HEK293 (cell line): Measurements from ENCODE around the gene LHB.
"Not testable (repeated sequence)": the region's sequence is repeated elsewhere in the genome, so short reads cannot be mapped to it uniquely, and the experiment has no call there.

Experiments
- CTCF ChIA-PET: fragments of 350-600 bp; formaldehyde crosslinking; extraction: SDS; loops from one replicate; lab custom pipeline; 2021; ENCODE audit warnings: antibody characterized with exemption; lab: Yijun Ruan, JAX
- POLR2A ChIA-PET: fragments of 300-600 bp; formaldehyde crosslinking; extraction: SDS; loops from one replicate; lab custom pipeline; 2020; ENCODE audit warnings: antibody characterized with exemption, inconsistent platforms; lab: Yijun Ruan, JAX
- H3K27ac ChIP-seq: fragments of 200-500 bp; sonication (Bioruptor generic); 2 replicates; pipeline ENCODE4 v1.5.1; 2014; ENCODE audit warnings: low read depth, low read length, control low read depth, inconsistent platforms; ENCODE audit errors: extremely low read depth
- H3K36me3 ChIP-seq, 2 experiments: fragments of 200-500 bp in 1 of 2; sonication (Bioruptor generic) in 1 of 2; 1 replicate in 1 of 2; 2 replicates in 1 of 2; pipeline ENCODE4 v1.5.1; 2014 to 2017; ENCODE audit warnings: inconsistent platforms in 2 of 2, low read length in 2 of 2; ENCODE audit not compliant: control insufficient read depth in 2 of 2, insufficient read depth in 1 of 2
- H3K4me1 ChIP-seq: fragments of 200-500 bp; sonication (Bioruptor generic); 2 replicates; pipeline ENCODE4 v1.5.1; 2014; ENCODE audit warnings: mild to moderate bottlenecking, low read length, inconsistent platforms; ENCODE audit not compliant: control insufficient read depth, insufficient read depth
- H3K4me3 ChIP-seq: 2 replicates; pipeline ENCODE4 v1.5.1; 2011; ENCODE audit warnings: low read depth, mild to moderate bottlenecking, control low read depth, low read length, moderate library complexity
- H3K9me3 ChIP-seq: fragments of 200-500 bp; sonication (Bioruptor generic); 2 replicates; pipeline ENCODE4 v1.5.1; 2014; ENCODE audit warnings: low read depth, low read length, inconsistent platforms; ENCODE audit not compliant: control insufficient read depth, insufficient read depth
- GLIS2 ChIP-seq: fragments of 450-650 bp; formaldehyde crosslinking; IDR thresholded peaks from 2 replicates; pipeline ENCODE4 v1.5.1; 2016; ENCODE audit warnings: missing biosample characterization, missing genetic modification characterization
- KLF8 ChIP-seq: fragments of 450-650 bp; formaldehyde crosslinking; IDR thresholded peaks from 2 replicates; pipeline ENCODE4 v1.5.1; 2016; ENCODE audit warnings: missing biosample characterization, missing genetic modification characterization
- MEIS1 ChIP-seq: sonication (generic); formaldehyde crosslinking; IDR thresholded peaks from 2 replicates; pipeline ENCODE4 v1.8.1; 2022; ENCODE audit warnings: missing genetic modification reagents, mild to moderate bottlenecking, borderline replicate concordance
- SCRT1 ChIP-seq: fragments of 450-650 bp; formaldehyde crosslinking; IDR thresholded peaks from 2 replicates; pipeline ENCODE4 v1.5.1; 2016; ENCODE audit warnings: missing biosample characterization, missing genetic modification characterization, borderline replicate concordance
- ZBTB17 ChIP-seq: fragments of 450-650 bp; formaldehyde crosslinking; IDR thresholded peaks from 2 replicates; pipeline ENCODE4 v1.5.1; 2016; ENCODE audit warnings: missing biosample characterization, missing genetic modification characterization
- ZBTB44 ChIP-seq: fragments of 450-650 bp; IDR thresholded peaks from 2 replicates; pipeline ENCODE4 v1.5.1; 2018; ENCODE audit warnings: missing biosample characterization, mild to moderate bottlenecking, missing genetic modification characterization
- ZFP41 ChIP-seq: fragments of 450-650 bp; formaldehyde crosslinking; IDR thresholded peaks from 2 replicates; pipeline ENCODE4 v1.5.1; 2016; ENCODE audit warnings: missing biosample characterization, missing genetic modification characterization, borderline replicate concordance
- ZNF280D ChIP-seq: fragments of 450-650 bp; formaldehyde crosslinking; IDR thresholded peaks from 2 replicates; pipeline ENCODE4 v1.5.1; 2016; ENCODE audit warnings: missing biosample characterization, missing genetic modification characterization
- ZNF416 ChIP-seq: fragments of 450-650 bp; formaldehyde crosslinking; IDR thresholded peaks from 2 replicates; pipeline ENCODE4 v1.5.1; 2016; ENCODE audit warnings: missing biosample characterization, missing genetic modification characterization
- ZNF501 ChIP-seq: fragments of 450-650 bp; formaldehyde crosslinking; IDR thresholded peaks from 2 replicates; pipeline ENCODE4 v1.5.1; 2016; ENCODE audit warnings: missing biosample characterization, missing genetic modification characterization
- ZNF548 ChIP-seq: fragments of 450-650 bp; formaldehyde crosslinking; IDR thresholded peaks from 2 replicates; pipeline ENCODE4 v1.5.1; 2016; ENCODE audit warnings: missing biosample characterization, missing genetic modification characterization
- ZNF558 ChIP-seq: fragments of 450-650 bp; formaldehyde crosslinking; IDR thresholded peaks from 2 replicates; pipeline ENCODE4 v1.5.1; 2016; ENCODE audit warnings: missing biosample characterization, missing genetic modification characterization
- ZNF626 ChIP-seq: fragments of 450-650 bp; sonication (Bioruptor Pico); formaldehyde crosslinking; IDR thresholded peaks from 2 replicates; pipeline ENCODE4 v1.5.1; 2018; ENCODE audit warnings: missing biosample characterization, missing genetic modification characterization, inconsistent platforms
- ZNF660 ChIP-seq: fragments of 450-650 bp; IDR thresholded peaks from 2 replicates; pipeline ENCODE4 v1.5.1; 2018; ENCODE audit warnings: missing biosample characterization, mild to moderate bottlenecking, missing genetic modification characterization
- ZNF692 ChIP-seq: fragments of 450-650 bp; formaldehyde crosslinking; IDR thresholded peaks from 2 replicates; pipeline ENCODE4 v1.5.1; 2016; ENCODE audit warnings: missing biosample characterization, missing genetic modification characterization
- TF ChIP-seq, protein P1 (sequence below): fragments of 450-650 bp; formaldehyde crosslinking; IDR thresholded peaks from 2 replicates; pipeline ENCODE4 v1.5.1; 2016; ENCODE audit warnings: missing biosample characterization, missing genetic modification characterization
- TF ChIP-seq, protein P2 (sequence below): fragments of 450-650 bp; formaldehyde crosslinking; IDR thresholded peaks from 2 replicates; pipeline ENCODE4 v1.5.1; 2016; ENCODE audit warnings: missing biosample characterization, missing genetic modification characterization
- TF ChIP-seq, protein P3 (sequence below): sonication (generic); formaldehyde crosslinking; IDR thresholded peaks from 2 replicates; pipeline ENCODE4 v1.8.1; 2022; ENCODE audit warnings: mild to moderate bottlenecking, moderate library complexity, missing genetic modification reagents

Gene LHB

GRCh38 chr19:49056902-49057596 is 40.2 kb upstream of the LHB start:
- H3K9me3 ChIP-seq, H3K36me3 ChIP-seq, H3K4me1 ChIP-seq, H3K27ac ChIP-seq: not testable (repeated sequence)
- H3K4me3 ChIP-seq = peak overlapping the region; percentile 44; the same call in 1 of the 2 replicates
- CTCF ChIA-PET = interaction anchor here (0.6 to 2.2 kb wide), 5 partner anchors 17 to 57 kb away, joined by 3 to 17 read pairs (median 4); no protein-coding TSS in a partner anchor
- POLR2A ChIA-PET = interaction anchor here (1.2 to 1.6 kb wide), 3 partner anchors 8 to 64 kb away, joined by 3 to 9 read pairs (median 8); partner anchors contain the start of genes GYS1, NTF4 and RUVBL2

GRCh38 chr19:49056101-49056901 is 39.4 kb upstream of the LHB start:
- POLR2A ChIA-PET = interaction anchor here (0.6 to 1.3 kb wide), 7 partner anchors 9 to 424 kb away, joined by 3 to 9 read pairs (median 3); partner anchors contain the start of genes GYS1, NTF4 and RUVBL2
- no peak overlapping the region; the same call in 1 of the 2 replicates for H3K27ac ChIP-seq
- no peaks in the 10 kb centered on the region for H3K36me3 ChIP-seq
- peak overlapping the region; percentile 44 for H3K4me3 ChIP-seq
- CTCF ChIA-PET = interaction anchor here (0.6 to 2.2 kb wide), 9 partner anchors 13 to 210 kb away, joined by 3 to 17 read pairs (median 3); a partner anchor contains a TSS
- H3K9me3 ChIP-seq = no peaks in the 10 kb centered on the region
- H3K4me1 ChIP-seq = no peaks in the 10 kb centered on the region; the same call in 1 of the 2 replicates
- TF ChIP-seq SCRT1 (tag by site-specific recombination) = no peak
- TF ChIP-seq ZBTB17 (tag by site-specific recombination) = peak; percentile 51
- TF ChIP-seq, protein P1, sequence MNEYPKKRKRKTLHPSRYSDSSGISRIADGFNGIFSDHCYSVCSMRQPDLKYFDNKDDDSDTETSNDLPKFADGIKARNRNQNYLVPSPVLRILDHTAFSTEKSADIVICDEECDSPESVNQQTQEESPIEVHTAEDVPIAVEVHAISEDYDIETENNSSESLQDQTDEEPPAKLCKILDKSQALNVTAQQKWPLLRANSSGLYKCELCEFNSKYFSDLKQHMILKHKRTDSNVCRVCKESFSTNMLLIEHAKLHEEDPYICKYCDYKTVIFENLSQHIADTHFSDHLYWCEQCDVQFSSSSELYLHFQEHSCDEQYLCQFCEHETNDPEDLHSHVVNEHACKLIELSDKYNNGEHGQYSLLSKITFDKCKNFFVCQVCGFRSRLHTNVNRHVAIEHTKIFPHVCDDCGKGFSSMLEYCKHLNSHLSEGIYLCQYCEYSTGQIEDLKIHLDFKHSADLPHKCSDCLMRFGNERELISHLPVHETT (tag by site-specific recombination) = no peak
- TF ChIP-seq, protein P2, sequence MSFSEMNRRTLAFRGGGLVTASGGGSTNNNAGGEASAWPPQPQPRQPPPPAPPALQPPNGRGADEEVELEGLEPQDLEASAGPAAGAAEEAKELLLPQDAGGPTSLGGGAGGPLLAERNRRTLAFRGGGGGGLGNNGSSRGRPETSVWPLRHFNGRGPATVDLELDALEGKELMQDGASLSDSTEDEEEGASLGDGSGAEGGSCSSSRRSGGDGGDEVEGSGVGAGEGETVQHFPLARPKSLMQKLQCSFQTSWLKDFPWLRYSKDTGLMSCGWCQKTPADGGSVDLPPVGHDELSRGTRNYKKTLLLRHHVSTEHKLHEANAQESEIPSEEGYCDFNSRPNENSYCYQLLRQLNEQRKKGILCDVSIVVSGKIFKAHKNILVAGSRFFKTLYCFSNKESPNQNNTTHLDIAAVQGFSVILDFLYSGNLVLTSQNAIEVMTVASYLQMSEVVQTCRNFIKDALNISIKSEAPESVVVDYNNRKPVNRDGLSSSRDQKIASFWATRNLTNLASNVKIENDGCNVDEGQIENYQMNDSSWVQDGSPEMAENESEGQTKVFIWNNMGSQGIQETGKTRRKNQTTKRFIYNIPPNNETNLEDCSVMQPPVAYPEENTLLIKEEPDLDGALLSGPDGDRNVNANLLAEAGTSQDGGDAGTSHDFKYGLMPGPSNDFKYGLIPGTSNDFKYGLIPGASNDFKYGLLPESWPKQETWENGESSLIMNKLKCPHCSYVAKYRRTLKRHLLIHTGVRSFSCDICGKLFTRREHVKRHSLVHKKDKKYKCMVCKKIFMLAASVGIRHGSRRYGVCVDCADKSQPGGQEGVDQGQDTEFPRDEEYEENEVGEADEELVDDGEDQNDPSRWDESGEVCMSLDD (tag by site-specific recombination) = no peak
- TF ChIP-seq KLF8 (tag by site-specific recombination) = peak; percentile 84
- no peak for TF ChIP-seq ZNF558 (tag by site-specific recombination)
- TF ChIP-seq ZNF501 (tag by site-specific recombination) = no peak
- TF ChIP-seq, protein P3, sequence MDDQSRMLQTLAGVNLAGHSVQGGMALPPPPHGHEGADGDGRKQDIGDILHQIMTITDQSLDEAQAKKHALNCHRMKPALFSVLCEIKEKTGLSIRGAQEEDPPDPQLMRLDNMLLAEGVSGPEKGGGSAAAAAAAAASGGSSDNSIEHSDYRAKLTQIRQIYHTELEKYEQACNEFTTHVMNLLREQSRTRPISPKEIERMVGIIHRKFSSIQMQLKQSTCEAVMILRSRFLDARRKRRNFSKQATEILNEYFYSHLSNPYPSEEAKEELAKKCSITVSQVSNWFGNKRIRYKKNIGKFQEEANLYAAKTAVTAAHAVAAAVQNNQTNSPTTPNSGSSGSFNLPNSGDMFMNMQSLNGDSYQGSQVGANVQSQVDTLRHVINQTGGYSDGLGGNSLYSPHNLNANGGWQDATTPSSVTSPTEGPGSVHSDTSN (CRISPR knock-in tag) = no peak
- TF ChIP-seq ZNF692 (tag by site-specific recombination) = peak; percentile 50; the same call in 1 of the 2 replicates
- no peak for TF ChIP-seq ZNF660 (tag by site-specific recombination)
- TF ChIP-seq ZFP41 (tag by site-specific recombination) = no peak
- TF ChIP-seq GLIS2 (tag by site-specific recombination) = peak; percentile 96
- no peak for TF ChIP-seq ZNF280D (tag by site-specific recombination)
- no peak for TF ChIP-seq ZNF548 (tag by site-specific recombination)
- TF ChIP-seq ZNF416 (tag by site-specific recombination) = no peak
- no peak for TF ChIP-seq MEIS1 (CRISPR knock-in tag)
- no peak for TF ChIP-seq ZBTB44 (tag by site-specific recombination)
- TF ChIP-seq ZNF626 (tag by site-specific recombination) = no peak
